ENCODE results near the gene FOXD1.
"Not testable (repeated sequence)": the region's sequence is repeated elsewhere in the genome, so short reads cannot be mapped to it uniquely, and the experiment has no call there.

Gene FOXD1

DNA sequence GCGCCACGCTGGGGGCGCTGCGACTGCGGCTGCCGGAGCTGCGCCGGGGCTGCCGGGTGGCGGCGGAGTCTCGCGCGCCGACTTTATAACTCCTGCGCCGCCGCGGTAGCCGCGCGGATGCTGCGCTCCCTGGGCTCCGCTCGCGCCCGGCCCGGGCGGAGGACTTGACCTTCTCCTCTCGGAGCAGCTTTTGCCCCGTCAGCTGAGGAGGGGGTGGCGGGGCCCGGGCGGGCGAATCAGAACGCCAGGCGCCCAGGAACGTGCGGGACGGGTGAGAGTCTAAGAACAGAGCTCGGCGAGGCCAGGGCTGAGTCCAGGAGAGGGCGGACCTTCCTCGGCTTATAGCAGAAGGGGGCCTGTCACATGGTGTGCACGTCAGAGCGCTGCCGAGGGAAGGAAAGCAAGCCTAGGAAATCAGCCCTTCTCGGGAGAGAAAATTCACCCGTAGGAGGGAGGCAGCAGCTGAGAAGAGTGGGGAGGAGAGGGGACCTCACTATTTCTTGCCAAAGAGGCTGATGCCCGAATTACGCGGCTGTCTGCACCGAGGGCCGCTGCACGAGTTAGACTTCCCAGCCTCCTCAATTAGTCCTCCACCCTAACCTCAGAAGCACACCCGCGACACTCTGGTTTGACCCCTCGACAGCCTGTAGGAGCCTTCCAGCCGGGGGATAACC is at the start of gene FOXD1:
FOXD1 (minus strand) TSS at position 315 of the 674 bp plus-strand sequence. CDS start 415 bp downstream, outside the sequence.
- DNase-seq = peak in 1 of 2 experiments; percentile 23

GRCh38 chr5:73497497-73498056 is 49.0 kb upstream of the FOXD1 start:
- no peak for DNase-seq

- no peak for DNase-seq
Observed at GRCh38 chr5:73496984-73497457, 48.4 kb upstream of the FOXD1 start.

- DNase-seq = no peak
Observed at GRCh38 chr5:73495772-73496335, 47.3 kb upstream of the FOXD1 start.

DNA sequence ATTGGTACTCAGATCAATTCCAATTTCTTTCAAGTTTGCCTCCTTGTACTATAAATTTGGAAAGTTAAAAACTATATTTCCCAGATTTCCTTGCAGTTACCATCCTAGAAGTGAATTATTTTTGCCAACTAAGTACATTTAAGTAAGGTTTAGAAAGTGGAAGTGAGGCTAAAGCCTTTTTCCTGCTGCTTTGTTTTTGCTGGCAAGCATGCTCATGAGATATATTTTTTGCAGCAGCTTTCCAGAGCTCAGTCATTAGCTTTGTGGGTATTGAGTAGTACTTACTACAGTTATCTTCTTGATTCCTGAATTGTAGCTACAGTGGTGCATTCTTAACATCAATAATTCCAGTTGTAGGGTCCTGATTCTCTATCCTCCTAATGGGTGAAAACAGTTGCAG is 46.1 kb upstream of the FOXD1 start:
- no peak for DNase-seq

- no peak for DNase-seq
Observed at GRCh38 chr5:73493421-73493820, 44.8 kb upstream of the FOXD1 start.

GRCh38 chr5:73491155-73491554 is 42.6 kb upstream of the FOXD1 start:
- DNase-seq = no peak

DNA sequence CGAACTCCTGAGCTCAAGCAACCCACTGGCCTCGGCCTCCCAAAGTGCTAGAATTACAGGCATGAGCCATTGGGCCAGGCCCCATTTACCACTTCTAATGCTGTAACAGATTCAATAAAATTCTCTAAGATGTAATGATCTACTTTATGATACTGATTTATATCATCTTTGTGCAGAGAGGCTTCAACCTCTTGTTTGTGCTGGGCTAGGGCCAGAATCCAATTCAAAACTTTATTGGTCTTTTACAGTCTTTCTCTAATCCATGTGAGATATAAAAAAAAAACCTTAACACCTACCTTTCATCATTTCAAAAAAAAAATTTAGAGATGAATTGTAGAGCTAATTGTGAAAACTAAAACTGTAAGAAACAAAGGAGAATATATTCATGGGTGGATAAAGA is 41.5 kb upstream of the FOXD1 start:
- no peak for DNase-seq

GRCh38 chr5:73488806-73489205 is 40.2 kb upstream of the FOXD1 start:
- DNase-seq = no peak

GRCh38 chr5:73487815-73488214 is 39.2 kb upstream of the FOXD1 start:
- DNase-seq = no peak

GRCh38 chr5:73487257-73487656 is 38.7 kb upstream of the FOXD1 start:
- DNase-seq = not testable (repeated sequence)

DNA sequence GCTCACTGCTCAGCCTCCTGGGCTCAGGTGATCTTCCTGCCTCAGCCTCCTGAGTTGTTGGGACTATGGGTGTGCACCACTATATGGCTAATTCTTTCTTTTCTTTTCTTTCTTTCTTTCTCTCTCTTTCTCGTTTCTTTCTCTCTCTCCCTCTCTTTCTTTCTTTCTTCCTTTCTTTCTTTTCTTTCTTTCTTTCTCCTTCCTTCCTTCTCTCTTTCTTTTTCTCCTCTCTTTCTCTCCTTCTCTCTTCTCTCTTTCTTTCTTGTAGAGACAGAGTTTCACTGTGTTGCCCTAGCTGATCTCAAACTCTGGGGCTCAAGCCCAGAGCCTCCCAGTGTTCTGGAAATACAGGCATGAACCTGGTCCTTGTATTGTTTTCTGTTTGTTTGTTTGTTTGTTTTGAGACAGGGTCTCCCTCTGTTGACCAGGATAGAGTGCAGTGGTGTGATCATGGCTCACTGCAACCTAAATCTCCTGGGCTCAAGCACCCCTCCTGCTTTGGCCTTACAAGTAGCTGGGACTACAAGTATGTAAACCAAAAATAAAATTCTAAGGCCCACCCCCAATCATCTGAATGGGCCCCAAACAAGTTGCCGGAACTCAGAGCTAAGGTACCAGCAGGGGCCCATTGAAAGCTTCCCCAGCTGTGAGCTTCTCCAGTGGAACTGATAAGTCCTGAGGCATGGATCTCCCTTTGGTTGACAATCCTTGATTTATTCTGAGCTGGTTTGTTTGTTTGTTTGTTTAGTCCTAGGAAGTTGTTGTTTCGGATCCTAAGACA is 37.7 kb upstream of the FOXD1 start:
- DNase-seq = no peak

DNA sequence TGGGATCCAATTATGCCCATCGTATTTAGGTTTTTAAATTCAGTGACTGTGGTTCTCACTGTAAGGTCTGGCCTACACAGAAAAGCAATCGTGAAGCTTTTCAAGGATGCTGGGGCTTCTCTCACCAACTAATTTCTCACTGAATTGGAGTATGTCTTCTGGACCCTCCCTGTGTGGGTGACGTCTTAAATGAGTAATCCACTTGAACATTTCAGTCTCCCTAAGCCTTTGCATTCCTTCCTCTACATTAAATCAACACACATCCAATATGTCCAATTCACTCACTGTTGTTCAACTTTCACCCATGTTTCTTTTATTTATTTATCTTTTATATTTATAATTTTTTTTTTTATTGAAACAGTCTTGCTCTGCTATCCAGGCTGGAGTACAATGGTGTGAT is 37.1 kb upstream of the FOXD1 start:
- DNase-seq = no peak

DNA sequence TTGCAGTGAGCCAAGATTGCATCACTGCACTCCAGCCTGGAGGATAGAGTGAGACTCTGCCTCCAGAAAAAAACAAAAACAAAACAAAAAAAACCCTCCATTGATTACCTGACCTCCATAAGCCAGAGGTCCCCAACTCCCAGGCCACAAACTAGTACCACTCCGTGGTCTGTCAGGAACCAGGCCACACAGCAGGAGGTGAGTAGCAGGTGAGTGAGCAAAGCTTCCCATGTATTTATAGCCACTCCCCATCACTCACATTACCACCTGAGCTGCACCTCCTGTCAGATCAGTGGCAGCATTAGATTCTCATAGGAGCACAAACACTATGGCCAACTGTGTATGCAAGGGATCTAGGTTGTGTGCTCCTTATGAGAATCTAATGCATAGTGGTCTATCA is 35.9 kb upstream of the FOXD1 start:
- no peak for DNase-seq

DNA sequence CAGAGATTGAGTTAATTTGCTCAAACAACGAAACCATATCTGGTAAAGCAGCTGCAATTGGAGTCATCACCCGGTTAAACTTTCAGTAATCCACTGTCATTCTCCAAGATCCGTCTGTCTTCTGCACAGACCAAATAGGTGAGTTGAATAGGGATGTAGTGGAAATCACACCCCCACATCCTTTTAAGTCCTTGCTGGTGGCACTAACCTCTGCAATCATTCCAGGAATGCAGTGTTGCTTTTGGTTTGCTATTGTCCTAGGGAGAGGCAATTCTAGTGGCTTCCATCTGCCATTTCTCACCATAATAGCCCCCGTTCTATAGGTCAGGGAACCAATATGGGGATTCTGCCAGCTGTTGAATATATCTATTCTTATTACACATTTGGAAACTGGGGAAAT is 35.1 kb upstream of the FOXD1 start:
- no peak for DNase-seq

DNA sequence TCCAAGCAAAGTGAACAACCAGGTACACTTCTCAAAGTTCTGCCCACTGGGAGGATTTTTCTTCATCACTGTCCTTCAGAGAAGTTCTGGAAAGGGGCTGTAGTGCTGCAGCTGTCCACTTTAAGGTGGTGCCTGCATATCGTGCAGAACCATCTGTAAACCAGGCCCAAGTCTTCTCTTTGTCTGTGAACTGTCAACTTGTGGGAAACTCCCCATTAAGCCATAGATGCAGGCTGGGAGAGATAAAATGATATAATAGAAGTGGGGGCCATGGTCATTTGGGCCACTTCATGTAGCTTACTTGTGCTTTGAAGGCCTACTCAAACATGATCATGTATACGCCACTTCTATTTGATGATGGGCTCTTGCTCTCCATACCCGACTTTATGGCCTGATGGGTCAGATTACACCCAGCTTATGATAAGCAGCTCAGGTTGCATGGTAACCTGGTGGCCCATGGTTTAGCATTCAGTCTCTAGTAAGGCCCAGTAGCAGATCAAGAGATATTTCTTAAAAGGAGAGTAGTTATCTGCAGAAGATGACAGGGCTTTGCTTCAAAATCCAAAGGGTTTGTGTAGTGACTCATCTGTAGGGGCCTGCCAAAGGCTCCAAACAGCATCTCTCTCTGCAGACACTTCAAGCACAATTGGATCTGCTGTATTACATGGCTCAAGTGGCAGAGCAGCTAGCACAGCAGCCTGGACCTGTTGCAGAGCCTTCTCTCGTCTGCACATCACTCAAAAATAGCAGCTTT is 34.0 kb upstream of the FOXD1 start:
- DNase-seq = no peak

DNA sequence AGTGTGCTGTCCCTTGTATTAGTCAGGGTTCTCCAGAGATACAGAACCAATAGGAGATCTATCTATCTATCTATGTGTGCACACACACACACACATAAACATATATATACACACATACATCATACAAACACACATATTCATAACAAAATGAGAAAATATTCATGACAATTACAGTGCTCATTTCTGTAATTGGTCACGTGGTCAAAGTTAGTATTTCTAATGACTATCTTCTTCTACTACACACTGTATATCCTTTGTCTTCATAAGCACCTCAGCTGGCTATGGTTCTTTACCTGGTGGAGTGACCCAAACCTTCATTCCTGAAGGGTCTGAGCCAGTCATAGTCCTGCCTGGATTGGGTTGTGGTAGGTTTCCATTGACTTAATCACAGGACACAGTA is 31.9 kb upstream of the FOXD1 start:
- DNase-seq = no peak

DNA sequence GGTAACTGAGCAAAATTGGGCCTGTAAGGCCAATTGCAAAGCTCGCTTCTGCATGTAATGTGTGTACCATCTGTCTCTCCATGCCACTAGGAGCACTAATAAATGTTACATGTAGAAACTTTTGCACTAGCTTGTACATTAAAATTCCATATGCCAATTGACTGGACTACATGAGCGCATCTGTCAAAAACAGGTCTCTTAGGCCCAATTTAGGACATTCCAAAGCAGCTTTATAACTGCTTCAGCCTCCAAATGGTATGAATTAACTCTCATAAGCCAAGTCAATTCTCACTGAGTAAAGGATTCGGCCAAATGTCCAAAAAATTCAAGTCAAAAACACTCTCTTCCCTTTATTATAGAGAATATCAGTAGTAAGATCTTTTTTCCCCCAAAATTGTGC is 23.5 kb upstream of the FOXD1 start:
- no peak for DNase-seq

DNA sequence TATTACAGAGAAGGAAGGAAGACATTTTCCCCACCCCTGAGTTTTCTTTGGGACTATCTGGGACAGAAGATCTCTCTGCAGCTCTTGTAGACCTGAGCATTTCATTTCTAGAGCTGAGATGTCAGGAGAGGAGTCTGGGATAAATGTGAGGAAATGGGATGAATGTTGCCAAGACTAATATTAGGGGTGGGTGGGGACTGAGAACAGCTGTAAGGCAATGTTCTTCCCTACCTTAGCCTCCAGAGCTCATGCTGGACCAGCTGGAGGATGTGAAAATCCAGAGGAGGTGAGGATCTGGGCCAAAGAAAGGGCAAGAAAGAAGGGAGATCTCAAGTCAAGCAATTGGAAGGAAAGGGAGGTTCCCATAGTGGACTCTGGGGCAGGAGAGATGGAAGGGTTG is 23.1 kb upstream of the FOXD1 start:
- no peak for DNase-seq

DNA sequence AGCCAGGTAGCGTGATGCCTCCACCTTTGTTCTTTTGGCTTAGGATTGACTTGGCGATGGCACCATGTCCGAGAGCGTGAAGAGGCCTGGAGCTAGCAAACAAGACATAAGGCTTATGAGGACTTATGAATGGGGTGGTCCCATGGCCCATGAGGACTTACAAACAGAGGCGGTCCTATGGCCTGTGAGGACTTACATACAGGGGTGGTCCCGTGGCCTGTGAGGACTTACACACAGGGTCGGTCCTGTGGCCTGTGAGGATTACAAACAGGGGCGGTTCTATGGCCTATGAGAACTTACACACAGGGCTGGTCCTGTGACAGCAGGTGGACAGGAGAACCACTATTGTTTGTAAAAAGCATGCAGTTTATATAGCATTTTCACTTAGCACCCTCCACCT is 21.3 kb upstream of the FOXD1 start:
- DNase-seq = no peak

GRCh38 chr5:73468638-73469037 is 20.1 kb upstream of the FOXD1 start:
- not testable (repeated sequence) for DNase-seq

DNA sequence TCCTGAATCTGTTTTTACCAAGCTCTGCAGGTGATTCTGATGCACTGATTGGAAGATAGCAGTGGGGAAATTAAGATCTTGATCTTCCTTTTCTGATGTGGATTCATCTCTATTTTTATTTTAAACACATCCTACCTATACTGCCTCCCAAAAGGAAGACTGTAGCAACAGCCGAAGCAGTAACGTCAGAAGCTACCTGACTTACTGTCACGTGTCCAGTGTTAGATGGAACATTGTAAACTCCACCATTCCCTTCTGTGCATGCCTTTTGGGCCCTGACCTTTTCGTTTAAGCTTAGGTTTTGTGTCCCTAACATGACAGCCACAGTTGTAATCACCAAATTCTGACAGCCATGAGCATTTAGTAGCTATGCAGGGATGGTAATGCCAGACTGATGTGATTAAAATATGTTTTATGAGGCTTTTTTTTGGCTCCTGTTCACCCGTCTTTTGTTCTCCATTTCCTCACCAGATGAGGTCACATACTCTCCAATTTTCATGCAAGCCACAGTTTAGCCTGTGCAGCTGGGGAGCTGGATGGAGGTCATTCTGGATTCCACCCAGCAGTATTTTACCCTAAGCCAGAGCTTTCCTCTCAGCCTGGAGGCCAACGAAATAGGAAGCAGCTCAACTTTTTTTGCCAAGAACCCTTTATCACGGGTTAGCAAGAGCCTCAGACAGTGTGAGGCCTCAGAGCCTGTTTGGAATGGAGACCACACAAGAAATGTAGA is 15.6 kb upstream of the FOXD1 start:
- DNase-seq = no peak

Data from stimulated activated CD4-positive, alpha-beta T cell treated with anti-CD3 and anti-CD28 coated beads, Interleukin-4, amount 100 ng/mL, for 4 hours (primary cell).